H54 (cell line): ENCODE results near the gene ATF7.
A peak's percentile ranks its signal among the peaks of the same experiment; 100 is the strongest.

ENCODE experiments used
- DNase-seq: peaks from one replicate; pipeline ENCODE4 v3.0.0; 2011; ENCODE audit warnings: low spot score, mixed read lengths; ENCODE audit not compliant: insufficient read length
- FAIRE-seq: peaks from 3 replicates; lab custom pipeline; 2011; peaks lifted over from hg19 to GRCh38; lab: Jason Lieb, UNC
- POLR2A ChIP-seq: IDR thresholded peaks from 2 replicates; pipeline ENCODE4 v1.6.1; 2011; ENCODE audit warnings: low read depth, mild to moderate bottlenecking, low read length

Gene ATF7

DNA sequence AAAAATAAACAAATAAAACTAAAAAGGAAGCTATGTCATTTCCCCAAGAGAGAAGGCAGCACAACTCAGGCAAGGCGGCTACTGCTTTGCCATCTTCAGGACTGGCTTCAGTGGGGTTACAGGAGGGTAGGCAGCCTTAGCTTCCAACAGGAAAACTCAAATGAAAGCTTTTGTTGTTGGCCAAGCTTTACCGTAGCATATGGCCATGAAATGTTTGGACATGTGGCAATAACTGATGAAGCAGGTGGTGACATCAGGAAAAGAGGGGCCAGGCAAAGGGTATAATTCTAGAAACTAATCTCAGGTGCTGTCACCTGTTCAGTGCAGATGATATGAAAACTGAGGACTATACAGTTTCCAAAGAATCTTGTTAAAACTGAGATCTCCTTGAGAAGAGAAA is 96.1 kb downstream of the ATF7 start:
- TF ChIP-seq POLR2A, result no peak
- no peak for FAIRE-seq
- DNase-seq, result no peak

DNA sequence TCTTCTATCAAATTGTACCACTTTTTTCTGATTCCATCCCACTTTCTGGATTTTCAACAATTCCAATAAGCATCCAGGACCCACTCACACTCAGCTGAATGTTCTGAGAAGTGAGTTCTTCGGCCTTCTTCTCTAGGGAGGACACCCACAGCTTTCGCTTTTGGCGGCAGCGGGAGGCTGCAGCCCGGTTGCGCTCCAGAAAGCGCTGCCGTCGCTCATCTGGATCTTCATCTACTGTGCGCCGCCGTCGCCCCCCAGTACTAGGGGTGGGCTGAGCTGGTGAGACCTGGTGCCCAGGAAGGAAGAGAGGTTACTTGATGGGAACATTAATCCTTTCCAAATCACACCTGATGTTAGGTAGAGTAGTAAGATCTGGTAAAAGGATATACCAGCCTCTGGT is 101.7 kb downstream of the ATF7 start:
- TF ChIP-seq POLR2A, result no peak
- FAIRE-seq (no peak), DNase-seq (no peak)

DNA sequence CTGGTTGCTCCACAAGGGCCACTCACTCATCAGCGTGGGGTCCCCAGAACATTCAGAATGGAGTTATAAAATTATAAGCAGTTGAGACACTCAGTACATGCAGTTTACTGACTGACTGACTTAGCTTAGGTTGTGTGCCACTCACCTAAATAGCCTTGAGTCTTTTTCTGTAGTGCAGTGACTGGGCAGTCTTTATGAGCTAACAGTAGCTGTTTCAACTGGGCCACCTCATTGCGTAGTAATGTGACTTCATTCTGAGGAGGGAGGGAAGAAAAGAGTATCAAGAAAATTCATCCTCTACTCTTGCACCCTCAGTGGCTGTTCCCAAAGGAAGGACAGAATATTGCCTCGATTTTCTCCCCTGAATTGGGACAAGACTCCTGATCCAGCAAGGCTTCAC is 103.1 kb downstream of the ATF7 start:
- peak; percentile 6 for FAIRE-seq
- TF ChIP-seq POLR2A, result no peak
- no peak for DNase-seq

DNA sequence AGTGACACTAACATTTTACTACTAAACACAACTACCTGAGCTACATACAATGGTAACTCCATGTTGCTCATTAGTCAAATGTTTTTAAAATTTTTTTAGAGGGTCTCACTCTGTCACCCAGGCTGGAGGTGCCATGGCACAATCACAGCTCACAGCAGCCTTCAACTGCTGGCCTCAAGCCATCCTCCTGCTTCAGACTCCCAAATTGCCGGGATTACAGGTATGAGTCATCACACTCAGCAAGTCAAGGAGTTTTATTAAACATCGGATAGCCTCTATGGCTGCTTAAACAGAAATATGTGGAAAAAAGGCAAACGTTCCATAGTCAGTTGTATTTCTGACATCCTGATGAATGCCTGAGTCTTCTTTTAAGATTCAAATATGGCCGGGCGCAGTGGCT is 107.8 kb downstream of the ATF7 start:
- DNase-seq, result no peak
- TF ChIP-seq POLR2A, result no peak
- peak; percentile 48 for FAIRE-seq

DNA sequence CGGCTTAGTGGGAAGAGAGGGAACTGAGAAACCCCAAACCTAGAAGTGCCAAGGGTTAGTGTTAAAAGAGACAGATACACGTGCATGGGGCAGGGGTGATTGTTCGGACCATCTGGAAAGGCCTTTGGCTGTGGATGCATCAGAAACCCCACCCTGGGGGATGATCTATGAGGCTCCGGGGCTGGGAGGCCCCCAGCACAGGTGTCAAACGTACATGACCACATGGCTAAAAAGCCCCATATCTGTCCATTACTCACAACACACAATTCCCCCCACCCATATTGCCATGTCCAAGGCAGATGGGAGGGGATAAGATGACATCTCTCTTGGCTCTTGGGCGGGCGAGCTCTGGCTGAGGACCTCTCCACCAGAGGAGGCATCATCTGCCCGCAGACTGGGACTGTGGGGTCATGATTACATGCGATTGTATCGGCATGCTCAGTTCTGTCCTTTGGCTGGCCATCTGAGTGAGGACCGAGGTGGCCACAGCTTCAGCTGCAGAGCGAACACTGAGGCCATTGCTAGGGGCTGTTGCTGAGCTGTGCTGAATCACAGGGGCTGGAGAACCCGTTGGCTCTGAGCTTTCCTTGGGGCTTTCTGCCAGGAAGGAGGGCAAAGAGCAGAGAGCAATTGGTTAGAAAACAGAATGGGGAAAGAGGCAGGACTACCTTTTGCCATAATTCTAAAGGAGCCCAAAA is 109.3 kb downstream of the ATF7 start:
- TF ChIP-seq POLR2A, result no peak
- DNase-seq (no peak), FAIRE-seq (no peak)

DNA sequence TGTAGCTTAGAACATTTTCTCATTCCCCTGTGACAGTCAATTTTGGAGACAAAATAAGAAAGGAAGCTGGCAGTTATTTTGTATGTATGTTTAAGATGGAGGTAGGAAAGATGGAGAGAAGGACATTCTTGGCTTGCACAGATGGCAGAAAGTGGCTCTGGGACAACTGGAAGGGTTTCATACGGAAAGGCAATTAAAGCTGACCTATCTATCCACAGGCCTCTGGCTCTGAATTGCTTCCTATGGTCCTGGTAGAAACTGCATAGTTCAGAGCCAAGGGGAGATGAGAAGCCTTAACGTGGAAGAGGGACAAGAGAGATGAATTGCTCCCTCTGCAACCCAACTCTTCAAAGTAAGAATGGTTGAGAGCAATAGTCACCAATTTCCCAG is 110.9 kb downstream of the ATF7 start:
- FAIRE-seq, result no peak

DNA sequence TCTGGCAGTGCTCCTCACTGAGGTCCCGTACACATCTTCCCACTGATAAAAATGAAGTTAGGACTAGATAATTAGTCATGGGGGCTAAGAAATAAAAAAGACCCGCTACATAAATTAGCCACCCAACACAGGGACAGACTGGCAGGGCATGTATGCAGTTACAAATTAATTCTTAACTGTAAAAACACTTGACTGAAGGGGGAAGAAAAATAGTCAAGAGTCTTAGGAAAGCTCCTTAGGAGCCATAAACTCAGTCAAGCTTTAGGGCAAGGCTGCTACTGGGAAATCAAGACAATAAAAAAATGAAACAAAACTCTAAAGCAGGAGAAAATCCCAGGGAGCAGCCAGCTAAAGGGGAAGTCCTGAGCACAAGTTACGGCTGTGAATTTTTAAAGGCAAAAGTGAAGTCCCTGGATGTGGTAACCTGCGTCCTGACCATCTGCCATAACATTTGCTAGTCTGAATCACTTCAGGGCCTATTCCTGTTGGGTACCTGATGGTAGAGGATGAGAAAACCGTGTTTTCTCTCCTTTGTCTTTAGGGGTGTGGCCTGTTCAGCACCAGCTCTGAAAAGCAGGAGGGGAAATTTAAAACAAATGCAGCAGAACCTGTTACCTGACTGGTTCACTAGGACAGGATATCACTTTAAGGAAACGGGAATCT is 111.4 kb downstream of the ATF7 start:
- FAIRE-seq (no peak), DNase-seq (no peak)
- no peak for TF ChIP-seq POLR2A

More for the DNA sequence above, 110.9 kb downstream of the ATF7 start:
- no peak for TF ChIP-seq POLR2A
- DNase-seq, result no peak

DNA sequence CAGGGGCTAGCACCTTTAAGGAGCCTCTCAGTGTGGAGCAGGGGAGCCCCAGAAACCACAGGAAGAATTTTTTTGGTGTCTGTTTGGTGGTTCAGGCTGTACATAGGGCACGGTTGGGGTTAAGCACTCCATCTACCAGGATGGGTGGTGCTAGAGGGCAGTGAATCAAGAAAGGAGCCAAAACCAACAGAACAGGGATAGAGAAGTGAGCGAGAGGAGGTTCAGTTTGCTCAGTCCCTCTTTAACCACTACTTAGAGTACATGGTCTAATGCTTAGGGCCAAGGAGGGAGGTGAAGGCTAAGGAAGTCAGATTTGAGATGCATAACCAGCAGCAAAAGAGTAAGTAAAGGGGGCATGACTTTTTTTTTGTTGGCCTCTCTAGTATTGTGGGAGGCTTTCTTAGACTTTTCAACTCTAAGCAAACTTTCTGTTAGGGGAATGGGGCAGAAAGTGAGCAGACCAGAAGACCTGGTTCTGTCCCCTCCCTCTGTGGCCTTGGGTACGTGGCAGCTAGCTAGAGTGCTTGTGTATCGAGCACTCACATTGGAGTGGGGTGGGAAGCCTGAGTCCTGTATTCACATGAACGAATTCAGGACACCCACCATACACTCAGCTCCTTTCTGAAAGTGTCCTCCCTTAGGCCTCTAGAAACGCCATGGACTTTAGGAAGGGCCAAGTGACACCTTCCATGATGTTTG is 112.3 kb downstream of the ATF7 start:
- DNase-seq (no peak), FAIRE-seq (no peak)
- no peak for TF ChIP-seq POLR2A

DNA sequence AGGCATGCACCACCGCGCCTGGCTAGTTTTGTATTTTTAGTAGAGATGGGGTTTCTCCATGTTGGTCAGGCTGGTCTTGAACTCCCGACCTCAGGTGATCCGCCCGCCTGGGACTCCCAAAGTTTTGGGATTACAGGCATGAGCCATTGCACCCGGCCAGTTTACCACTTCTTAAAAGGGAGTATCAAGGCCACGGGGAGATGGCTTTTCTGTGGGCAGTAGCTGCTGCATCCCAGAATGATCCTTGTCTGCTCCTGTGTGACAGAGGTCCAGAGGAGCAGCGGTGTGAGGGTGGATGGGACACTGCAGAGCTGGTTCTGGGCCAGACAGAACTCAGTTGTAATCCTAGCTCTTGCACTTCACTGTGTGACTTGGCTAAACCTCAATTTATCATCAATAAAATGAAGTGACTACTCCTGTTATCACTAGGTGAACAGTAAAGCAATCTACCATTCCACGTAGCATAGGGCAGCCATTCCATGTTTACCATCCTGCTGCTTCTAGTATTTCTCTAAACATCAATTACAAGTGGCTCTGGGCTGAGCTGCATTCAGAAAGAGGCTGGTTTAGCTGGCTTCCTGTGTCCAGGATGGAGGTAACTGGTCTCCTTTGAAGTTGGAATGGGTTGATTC is 115.9 kb downstream of the ATF7 start:
- FAIRE-seq (no peak), DNase-seq (no peak)
- no peak for TF ChIP-seq POLR2A

DNA sequence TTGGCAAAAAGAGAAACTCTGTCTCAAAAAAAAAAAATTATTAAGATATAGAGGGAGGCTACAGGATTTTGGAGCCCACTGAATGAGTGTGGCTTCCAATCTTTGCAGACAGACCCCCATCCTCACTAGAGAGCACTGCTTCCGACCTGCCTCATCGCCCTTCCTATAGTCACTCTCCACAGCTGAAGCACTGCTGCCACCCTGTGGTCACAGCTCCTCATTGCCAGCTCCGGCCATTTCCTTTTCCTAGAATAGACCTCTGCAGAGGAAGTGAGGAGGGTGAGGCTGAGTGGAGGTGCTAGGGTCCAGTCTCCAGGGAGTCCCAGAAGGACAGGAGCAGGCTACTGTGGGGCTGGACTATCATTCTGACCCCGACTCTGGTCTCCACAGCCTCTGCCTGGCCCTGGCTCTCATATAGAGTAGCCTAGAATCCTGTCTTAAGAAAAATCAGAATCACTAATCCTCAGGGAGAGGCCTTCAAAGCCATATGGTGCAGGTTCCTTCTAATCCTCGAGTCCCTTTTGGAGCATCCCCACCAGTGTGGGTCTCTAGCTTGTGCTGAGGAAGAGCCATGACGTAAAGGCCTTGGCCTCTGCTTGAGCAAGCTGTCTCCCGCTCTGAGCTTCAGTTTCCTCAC is 117.5 kb downstream of the ATF7 start:
- TF ChIP-seq POLR2A, result no peak
- FAIRE-seq, result peak; percentile 36
- DNase-seq, result peak; percentile 55

DNA sequence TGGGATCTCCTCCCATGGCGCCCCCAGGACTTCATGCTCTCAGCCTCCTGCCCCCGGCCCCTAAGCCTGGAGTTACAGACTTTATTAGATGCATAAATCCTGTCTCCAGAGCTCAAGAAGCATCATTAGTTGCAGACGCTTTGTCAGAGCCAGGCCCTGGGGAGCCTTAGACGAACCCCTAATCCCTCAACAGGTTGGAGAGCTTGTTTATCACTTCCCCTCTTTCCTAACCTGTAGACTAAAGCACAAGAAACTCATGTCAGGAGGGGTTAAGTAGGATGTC is 118.6 kb downstream of the ATF7 start:
- no peak for TF ChIP-seq POLR2A
- FAIRE-seq (no peak), DNase-seq (no peak)

DNA sequence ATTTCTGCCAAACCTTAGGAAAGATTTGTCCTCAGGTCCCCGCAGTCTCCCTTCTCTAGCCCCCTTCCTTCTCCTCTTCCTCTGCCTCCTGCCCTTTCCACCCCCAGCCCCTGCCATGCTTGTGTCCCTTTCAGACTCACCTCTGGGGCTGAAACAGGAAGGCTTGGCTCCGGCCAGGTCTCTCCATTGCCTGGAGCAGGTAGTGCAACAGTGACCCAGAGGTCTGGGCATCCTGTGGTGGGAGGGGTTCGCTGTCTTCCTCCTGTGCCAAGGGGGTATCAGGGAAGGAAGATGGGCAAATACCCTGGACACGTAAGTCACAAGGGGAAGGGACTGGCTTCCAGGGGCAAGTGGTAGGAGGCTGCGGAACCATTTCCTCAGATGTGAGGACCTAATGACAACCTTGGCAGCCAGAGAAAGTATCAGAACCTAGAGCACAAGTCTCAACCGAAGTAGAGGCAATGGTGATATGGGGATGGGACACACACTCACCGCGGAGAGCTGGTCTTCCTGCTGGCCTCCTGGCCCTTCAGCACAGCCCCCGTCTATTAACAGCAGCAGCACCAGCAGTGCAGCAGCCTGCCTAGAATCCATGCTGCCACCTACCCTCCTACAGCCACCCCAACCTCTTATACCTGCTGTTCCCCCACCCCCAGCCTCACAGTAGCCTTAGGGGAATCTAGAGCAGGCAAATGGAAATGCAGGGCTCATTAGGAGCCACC is 119.1 kb downstream of the ATF7 start, which contains the start of gene NPFF:
TSS of gene NPFF (minus strand) at position 604 of the 722 bp plus-strand sequence. CDS start at position 594, 10 bp downstream.
- no peak for TF ChIP-seq POLR2A
- DNase-seq (no peak), FAIRE-seq (no peak)

DNA sequence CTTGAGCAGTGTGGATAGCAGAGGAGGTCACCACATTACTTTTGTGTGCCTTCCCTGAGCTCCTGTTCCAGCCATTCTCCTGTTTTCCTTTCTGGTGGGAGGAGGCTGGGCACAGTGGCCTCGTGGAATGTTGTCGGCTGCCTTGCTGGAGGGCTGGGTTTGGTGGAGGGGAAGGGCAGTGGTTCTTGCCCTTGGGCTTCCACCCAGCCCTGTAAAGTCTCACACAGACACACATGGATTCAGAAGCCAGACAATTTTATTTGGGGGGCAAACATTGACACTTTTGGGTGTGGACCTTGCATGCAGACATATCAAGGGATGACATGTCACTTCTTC is 119.8 kb downstream of the ATF7 start:
- no peak for TF ChIP-seq POLR2A
- DNase-seq, result no peak
- FAIRE-seq, result no peak
